SW480 (cell line): ENCODE data around the gene RSAD1.
A peak's percentile ranks its signal among the peaks of the same experiment; 100 is the strongest.

Experiments used
- DNase-seq: peaks from one replicate; pipeline ENCODE4 v3.0.0-alpha.2; 2016; ENCODE audit warnings: low spot score

RSAD1 gene

DNA sequence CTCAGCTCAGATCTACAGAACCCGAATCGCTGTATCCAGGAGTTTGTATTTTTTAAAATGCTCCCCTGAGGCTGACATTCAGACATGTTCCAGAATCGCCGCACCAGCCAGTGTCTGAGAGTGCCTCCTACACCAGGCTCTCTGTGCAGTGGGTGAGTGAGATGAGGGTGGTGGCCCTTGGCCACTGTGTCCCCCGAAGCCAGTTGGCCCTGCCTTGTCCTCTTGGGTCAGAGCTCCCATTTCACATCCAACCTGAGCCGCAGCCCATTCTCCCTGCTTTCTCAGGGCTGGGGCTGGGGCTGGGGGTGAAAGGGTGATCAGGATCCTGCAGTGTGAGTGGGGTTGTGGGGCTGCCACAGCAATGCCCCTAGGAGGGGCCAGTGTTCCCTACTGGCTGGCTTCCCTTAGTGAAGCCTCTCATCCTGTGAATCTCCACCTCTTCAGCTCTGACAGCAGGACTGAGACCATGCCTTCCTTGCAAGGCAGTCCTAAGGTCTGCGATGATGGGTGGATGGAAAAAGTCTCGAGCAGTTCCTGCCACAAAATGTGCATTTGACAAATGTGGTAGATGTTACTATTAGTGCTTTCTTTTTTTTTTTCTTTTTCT is 16.7 kb downstream of the RSAD1 start:
- DNase-seq = no peak

DNA sequence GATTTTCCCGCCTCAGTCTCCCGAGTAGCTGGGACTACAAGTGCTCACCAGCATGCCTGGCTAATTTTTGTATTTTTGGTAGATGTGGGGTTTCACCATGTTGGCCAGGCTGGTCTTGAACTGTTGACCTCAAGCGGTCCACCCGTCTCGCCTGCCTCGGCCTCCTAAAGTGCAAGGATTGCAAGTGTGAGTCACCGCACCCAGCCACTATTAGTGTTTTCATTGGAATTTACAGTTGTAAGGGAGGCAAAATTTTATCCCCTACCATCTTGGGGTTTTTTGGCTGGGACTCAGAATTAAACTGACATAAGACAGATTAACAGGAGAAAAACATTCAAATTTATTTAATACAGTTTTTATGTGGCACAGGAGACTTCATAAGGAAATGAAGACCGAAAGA is 17.3 kb downstream of the RSAD1 start:
- no peak for DNase-seq

- DNase-seq = no peak
These were observed 19.6 kb downstream of the RSAD1 start for GRCh38 chr17:50498021-50498874.

- no peak for DNase-seq
These were observed 20.6 kb downstream of the RSAD1 start for GRCh38 chr17:50499270-50499669.

GRCh38 chr17:50499721-50500120 is 21.1 kb downstream of the RSAD1 start:
- no peak for DNase-seq

- no peak for DNase-seq
These were observed 22.4 kb downstream of the RSAD1 start for GRCh38 chr17:50501054-50501453.

GRCh38 chr17:50502301-50502990 is 23.8 kb downstream of the RSAD1 start:
- DNase-seq = no peak

DNA sequence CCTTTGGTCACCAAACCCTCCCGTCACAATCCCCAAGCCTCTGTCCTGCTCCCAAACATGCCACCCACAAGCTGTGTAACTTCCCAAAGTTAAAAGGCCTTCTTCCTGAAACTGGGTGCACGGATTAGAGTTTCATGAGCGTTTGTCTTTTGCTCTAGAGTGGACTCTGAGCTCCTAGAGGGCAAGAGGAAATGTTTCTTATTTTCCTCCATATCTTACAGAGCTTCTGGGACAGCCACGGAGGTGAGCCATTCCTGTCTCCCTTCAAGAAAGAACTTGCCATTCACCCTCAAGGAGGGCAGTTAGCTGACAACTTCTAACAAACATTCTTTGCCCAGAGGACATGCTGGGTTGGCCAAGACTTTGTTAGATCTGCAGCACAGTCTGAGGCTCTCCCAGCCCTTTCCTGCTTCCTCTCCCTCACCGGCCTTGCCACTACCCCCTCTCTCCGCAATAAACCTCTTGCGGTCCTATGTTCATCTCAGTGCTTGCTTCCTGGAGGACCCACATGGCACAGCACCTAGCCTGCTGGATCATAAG is 27.0 kb downstream of the RSAD1 start:
- no peak for DNase-seq

DNA sequence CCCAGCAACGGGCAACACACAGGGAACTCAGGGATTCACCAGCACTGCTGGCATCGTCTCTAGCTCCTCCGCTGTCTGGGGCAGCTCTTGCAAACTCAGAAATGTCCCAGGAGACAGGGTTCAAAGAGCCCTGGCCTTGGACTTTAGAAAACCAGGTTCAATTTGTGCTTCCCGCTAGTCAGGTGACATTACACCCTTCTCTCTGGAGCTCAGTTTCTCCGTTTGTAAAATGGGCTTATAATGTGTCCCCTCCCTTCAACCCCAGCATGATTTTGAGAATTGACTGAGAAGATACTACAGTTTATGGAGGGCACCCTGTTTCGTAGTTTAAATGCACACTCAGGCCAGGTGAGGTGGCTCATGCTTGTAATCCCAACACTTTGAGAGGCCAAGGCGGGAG is 27.6 kb downstream of the RSAD1 start:
- DNase-seq = no peak

GRCh38 chr17:50507871-50508572 is 29.4 kb downstream of the RSAD1 start, which contains the start of gene MYCBPAP:
Gene MYCBPAP (plus strand): TSS chr17:50508439. CDS start chr17:50508675, 236 bp downstream.
- peak; percentile 58 for DNase-seq

DNA sequence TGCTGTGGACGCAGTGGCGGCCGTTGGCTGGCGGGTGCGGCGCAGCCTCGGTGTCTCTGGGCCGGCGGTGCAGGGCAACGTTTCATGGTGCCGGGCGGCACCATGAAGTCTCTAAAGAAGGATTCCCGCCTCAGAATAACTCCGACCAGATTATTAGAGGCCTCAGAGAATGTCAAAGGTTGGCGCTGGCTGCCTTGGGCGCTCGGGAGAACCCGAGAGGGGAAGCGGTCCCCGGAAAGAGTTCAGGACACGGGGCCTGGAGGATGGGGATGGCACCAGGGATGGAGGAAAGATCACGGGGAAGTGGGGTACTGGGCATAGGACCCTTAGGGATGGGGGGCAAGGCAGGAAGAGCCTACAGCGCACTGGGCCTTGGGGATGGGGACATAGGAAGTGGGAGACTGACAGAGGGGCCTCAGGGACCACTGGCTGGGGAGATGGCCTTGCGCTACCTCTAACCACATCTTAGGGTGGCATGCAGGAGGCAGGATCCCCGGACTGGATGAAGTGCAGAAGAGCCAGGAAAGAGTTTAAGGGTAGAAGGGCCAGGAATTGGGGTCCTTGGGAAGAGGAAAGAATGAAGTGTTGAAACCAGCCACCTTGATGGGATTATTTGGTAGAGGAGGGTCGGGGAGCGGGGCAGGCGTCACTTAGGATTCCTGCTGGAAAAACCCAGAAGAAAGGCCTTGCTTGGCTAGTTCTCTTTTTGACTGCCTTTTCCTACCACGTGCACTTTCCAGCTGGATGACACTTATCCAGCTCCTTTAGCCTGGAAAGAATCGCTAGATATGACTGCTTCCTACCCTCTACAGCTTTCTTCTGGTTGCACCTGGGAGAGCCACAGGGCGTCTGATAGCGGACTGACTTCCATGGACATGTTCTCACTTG is 30.2 kb downstream of the RSAD1 start:
- DNase-seq = no peak

GRCh38 chr17:50511058-50511457 is 32.4 kb downstream of the RSAD1 start:
- DNase-seq = no peak

DNA sequence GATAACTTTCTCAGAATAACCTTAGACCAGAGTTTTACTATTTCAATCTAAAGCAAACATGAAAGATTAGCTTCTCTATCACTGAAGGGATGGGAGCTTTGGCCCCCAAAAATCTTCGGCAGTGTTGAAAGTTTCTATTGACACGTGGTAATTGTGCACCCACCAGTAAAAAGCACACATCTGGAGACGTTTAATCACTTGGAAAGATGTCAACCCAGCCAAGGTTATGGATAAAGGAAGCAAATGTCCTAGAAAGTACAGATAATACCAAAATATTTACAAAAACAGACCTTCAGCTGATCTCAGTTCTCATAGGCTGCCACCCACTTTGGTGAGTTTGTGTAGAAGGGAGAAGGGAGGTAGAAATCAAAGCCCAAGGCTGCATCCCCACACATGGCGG is 34.8 kb downstream of the RSAD1 start:
- DNase-seq = no peak

DNA sequence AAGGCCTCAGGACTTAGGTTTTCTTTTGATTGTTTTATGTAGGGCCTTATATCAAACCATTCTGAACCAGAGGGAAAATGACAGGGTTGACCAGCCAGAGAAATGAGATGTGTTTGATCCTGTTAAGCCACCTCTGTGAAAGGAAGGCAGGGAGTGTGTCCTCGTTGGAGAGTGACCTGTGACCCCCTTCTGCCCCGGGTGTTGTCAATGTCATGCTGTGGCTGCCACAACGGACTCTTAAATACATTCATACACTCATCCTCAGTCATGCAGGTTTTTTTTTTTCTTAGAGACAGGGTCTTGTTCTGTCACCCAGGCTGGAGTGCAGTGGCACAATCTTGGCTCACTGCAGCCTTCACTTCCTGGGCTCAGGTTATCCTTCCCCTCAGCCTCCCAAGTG is 35.7 kb downstream of the RSAD1 start:
- no peak for DNase-seq

- DNase-seq = no peak
These were observed 36.5 kb downstream of the RSAD1 start for GRCh38 chr17:50514936-50515702.

DNA sequence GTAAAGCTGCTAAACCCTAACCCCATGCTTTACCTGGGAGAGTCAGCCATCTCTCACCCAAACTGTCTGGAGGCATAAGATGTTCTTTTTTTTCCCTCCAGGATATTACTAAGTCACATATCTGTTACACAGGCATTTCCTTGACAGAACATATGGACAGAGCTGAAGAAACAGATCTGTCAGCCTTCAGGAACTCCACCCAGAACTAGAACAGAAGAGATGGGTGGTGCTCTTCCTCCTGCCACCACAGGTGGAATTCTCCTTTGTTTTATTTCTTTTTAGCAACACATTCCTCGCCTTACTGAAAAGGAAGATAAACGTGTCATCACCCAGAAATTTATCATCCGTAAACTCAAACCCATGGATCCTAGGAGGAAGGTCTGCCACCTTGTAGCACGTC is 38.4 kb downstream of the RSAD1 start:
- no peak for DNase-seq

GRCh38 chr17:50517504-50518383 is 39.1 kb downstream of the RSAD1 start:
- DNase-seq = no peak

- DNase-seq = no peak
These were observed 39.8 kb downstream of the RSAD1 start for GRCh38 chr17:50518384-50519023.
